Measurements from ENCODE around the gene TSPO.
"Not testable (repeated sequence)": the region's sequence is repeated elsewhere in the genome, so short reads cannot be mapped to it uniquely, and the experiment has no call there.

TSPO gene

GRCh38 chr22:43133401-43133800 lies 18.0 kb upstream of the TSPO start:
- Histone ChIP-seq H3K9me3 (ENCODE audit: control insufficient read depth in 2 of 2, low read length in 2 of 2) (peaks cover 0 to 3% of the 10 kb centered on the region in 2 donors), H3K9ac (ENCODE audit: low read length in 2 of 2) (no peak overlapping the region), H3K27me3 (ENCODE audit: control insufficient read depth in 1 of 2, insufficient read depth in 2 of 2, low read length in 2 of 2) (no peaks in the 10 kb centered on the region), H3K27ac (ENCODE audit: low read length) (no peak overlapping the region), H3K4me1 (ENCODE audit: control insufficient read depth, insufficient read depth, low read length) (peaks cover 6% of the 10 kb centered on the region), H3K4me3 (ENCODE audit: low read length in 2 of 2) (no peak overlapping the region), H3K36me3 (ENCODE audit: control insufficient read depth in 2 of 2, insufficient read depth in 2 of 2, low read length in 2 of 2) (peaks cover 26 to 31% of the 10 kb centered on the region in 2 donors)

DNA sequence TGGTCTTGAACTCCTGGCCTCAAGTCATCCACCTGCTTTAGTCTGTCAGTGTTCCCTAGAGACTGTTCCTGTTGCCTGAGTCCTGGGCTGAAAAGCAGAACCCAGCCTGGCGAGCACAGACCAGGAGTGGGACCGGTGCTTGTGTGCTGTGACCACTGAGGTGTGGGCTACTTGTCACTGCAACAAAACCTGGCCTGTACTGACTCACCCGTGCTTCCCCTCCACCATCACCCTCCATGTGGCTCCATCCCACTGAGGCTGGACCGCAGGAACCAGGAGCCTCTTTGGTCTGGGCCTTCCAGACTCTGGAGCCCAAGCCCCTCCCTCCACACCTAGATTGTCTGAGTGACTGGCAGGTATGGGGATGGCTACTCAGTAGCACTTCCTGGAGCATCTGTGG lies 16.8 kb upstream of the TSPO start:
- no peak overlapping the region for H3K4me3 ChIP-seq (ENCODE audit: low read length in 2 of 2)
- peaks cover 6% of the 10 kb centered on the region for H3K4me1 ChIP-seq (ENCODE audit: control insufficient read depth, insufficient read depth, low read length)
- H3K27ac ChIP-seq (ENCODE audit: low read length) = no peak overlapping the region
- no peak overlapping the region for H3K9ac ChIP-seq (ENCODE audit: low read length in 2 of 2)
- H3K36me3 ChIP-seq (ENCODE audit: control insufficient read depth in 2 of 2, insufficient read depth in 2 of 2, low read length in 2 of 2) = peaks cover 28 to 39% of the 10 kb centered on the region in 2 donors
- peaks cover 0 to 3% of the 10 kb centered on the region in 2 donors for H3K9me3 ChIP-seq (ENCODE audit: control insufficient read depth in 2 of 2, low read length in 2 of 2)
- H3K27me3 ChIP-seq (ENCODE audit: control insufficient read depth in 1 of 2, insufficient read depth in 2 of 2, low read length in 2 of 2) = no peaks in the 10 kb centered on the region

- Histone ChIP-seq H3K27me3 (ENCODE audit: control insufficient read depth in 1 of 2, insufficient read depth in 2 of 2, low read length in 2 of 2) (no peaks in the 10 kb centered on the region), H3K9ac (ENCODE audit: low read length in 2 of 2) (no peak overlapping the region), H3K36me3 (ENCODE audit: control insufficient read depth in 2 of 2, insufficient read depth in 2 of 2, low read length in 2 of 2) (peaks cover 35 to 49% of the 10 kb centered on the region in 2 donors), H3K9me3 (ENCODE audit: control insufficient read depth in 2 of 2, low read length in 2 of 2) (peaks cover 0 to 3% of the 10 kb centered on the region in 2 donors), H3K4me3 (ENCODE audit: low read length in 2 of 2) (no peak overlapping the region), H3K27ac (ENCODE audit: low read length) (no peak overlapping the region), H3K4me1 (ENCODE audit: control insufficient read depth, insufficient read depth, low read length) (peaks cover 6% of the 10 kb centered on the region)
Observed at GRCh38 chr22:43135565-43135964, 15.8 kb upstream of the TSPO start.

GRCh38 chr22:43136255-43136654 lies 15.1 kb upstream of the TSPO start:
- Histone ChIP-seq H3K4me3 (ENCODE audit: low read length in 2 of 2) (no peak overlapping the region), H3K27me3 (ENCODE audit: control insufficient read depth in 1 of 2, insufficient read depth in 2 of 2, low read length in 2 of 2) (no peaks in the 10 kb centered on the region), H3K9me3 (ENCODE audit: control insufficient read depth in 2 of 2, low read length in 2 of 2) (peaks cover 0 to 3% of the 10 kb centered on the region in 2 donors), H3K27ac (ENCODE audit: low read length) (no peak overlapping the region), H3K36me3 (ENCODE audit: control insufficient read depth in 2 of 2, insufficient read depth in 2 of 2, low read length in 2 of 2) (peaks cover 40 to 49% of the 10 kb centered on the region in 2 donors), H3K9ac (ENCODE audit: low read length in 2 of 2) (no peak overlapping the region), H3K4me1 (ENCODE audit: control insufficient read depth, insufficient read depth, low read length) (peaks cover 12% of the 10 kb centered on the region)

GRCh38 chr22:43136801-43137200 lies 14.6 kb upstream of the TSPO start:
- H3K4me1 ChIP-seq (ENCODE audit: control insufficient read depth, insufficient read depth, low read length) = peaks cover 12% of the 10 kb centered on the region
- H3K4me3 ChIP-seq (ENCODE audit: low read length in 2 of 2) = no peak overlapping the region
- H3K36me3 ChIP-seq (ENCODE audit: control insufficient read depth in 2 of 2, insufficient read depth in 2 of 2, low read length in 2 of 2) = peaks cover 40 to 49% of the 10 kb centered on the region in 2 donors
- no peak overlapping the region for H3K9ac ChIP-seq (ENCODE audit: low read length in 2 of 2)
- H3K9me3 ChIP-seq (ENCODE audit: control insufficient read depth in 2 of 2, low read length in 2 of 2) = peaks cover 0 to 3% of the 10 kb centered on the region in 2 donors
- H3K27ac ChIP-seq (ENCODE audit: low read length) = no peak overlapping the region
- H3K27me3 ChIP-seq (ENCODE audit: control insufficient read depth in 1 of 2, insufficient read depth in 2 of 2, low read length in 2 of 2) = no peaks in the 10 kb centered on the region

DNA sequence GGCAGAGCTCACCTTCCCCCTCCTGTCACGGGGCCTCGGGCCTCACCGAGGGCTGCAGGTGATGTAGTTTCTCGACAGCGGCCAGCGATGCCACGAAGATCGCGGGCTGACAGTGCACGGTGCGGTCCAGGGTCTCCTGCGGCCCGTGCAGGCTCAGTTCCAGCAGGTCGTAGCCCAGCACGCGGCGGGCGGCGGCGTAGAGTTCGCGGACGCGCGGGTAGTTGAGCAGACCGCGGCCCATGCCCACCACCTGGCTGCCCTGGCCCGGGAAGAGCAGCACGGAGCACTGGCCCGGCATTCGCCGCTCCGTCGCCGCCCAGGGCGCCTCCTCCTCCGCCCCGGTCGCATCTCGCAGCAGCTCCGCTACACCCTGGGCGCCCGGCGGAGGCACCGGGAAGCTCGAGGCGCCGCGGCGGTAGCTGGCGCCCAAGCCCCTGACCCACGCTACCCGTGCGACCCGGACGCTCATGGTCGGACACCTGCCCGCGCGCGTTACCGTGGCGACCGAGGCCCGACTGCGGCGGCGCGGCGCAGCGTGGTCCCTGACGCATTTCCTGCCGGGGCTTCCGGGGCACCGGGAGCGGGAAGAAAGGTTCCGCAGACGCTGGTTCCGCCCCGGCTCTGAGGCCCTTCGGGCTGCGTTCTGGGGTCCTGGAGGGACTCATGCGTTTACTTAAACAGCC lies 8.3 kb upstream of the TSPO start, which contains the start of gene MCAT:
Gene MCAT (minus strand): TSS at position 519 of the 683 bp plus-strand sequence. CDS start 50 bp downstream, at position 469.
- peaks cover 20% of the 10 kb centered on the region for H3K4me1 ChIP-seq (ENCODE audit: control insufficient read depth, insufficient read depth, low read length)
- peaks cover 17 to 21% of the 10 kb centered on the region in 2 donors for H3K36me3 ChIP-seq (ENCODE audit: control insufficient read depth in 2 of 2, insufficient read depth in 2 of 2, low read length in 2 of 2)
- H3K27ac ChIP-seq (ENCODE audit: low read length) = peak within 1 kb of the TSS; percentile 49
- peak within 1 kb of the TSS; percentile 75 to 78 for H3K9ac ChIP-seq (ENCODE audit: low read length in 2 of 2)
- no peaks in the 10 kb centered on the region for H3K9me3 ChIP-seq (ENCODE audit: control insufficient read depth in 2 of 2, low read length in 2 of 2)
- no peaks in the 10 kb centered on the region for H3K27me3 ChIP-seq (ENCODE audit: control insufficient read depth in 1 of 2, insufficient read depth in 2 of 2, low read length in 2 of 2)
- H3K4me3 ChIP-seq (ENCODE audit: low read length in 2 of 2) = peak within 1 kb of the TSS; percentile 90 to 95

GRCh38 chr22:43144949-43145348 lies 6.4 kb upstream of the TSPO start:
- Histone ChIP-seq H3K9me3 (ENCODE audit: control insufficient read depth in 2 of 2, low read length in 2 of 2) (no peaks in the 10 kb centered on the region), H3K36me3 (ENCODE audit: control insufficient read depth in 2 of 2, insufficient read depth in 2 of 2, low read length in 2 of 2) (peaks cover 6 to 11% of the 10 kb centered on the region in 2 donors), H3K4me3 (ENCODE audit: low read length in 2 of 2) (no peak overlapping the region), H3K27ac (ENCODE audit: low read length) (no peak overlapping the region), H3K9ac (ENCODE audit: low read length in 2 of 2) (no peak overlapping the region), H3K4me1 (ENCODE audit: control insufficient read depth, insufficient read depth, low read length) (peaks cover 20% of the 10 kb centered on the region), H3K27me3 (ENCODE audit: control insufficient read depth in 1 of 2, insufficient read depth in 2 of 2, low read length in 2 of 2) (no peaks in the 10 kb centered on the region)

GRCh38 chr22:43145371-43145770 lies 6.0 kb upstream of the TSPO start:
- H3K9ac ChIP-seq (ENCODE audit: low read length in 2 of 2) = not testable (repeated sequence)

GRCh38 chr22:43146332-43146731 lies 5.0 kb upstream of the TSPO start:
- H3K9ac ChIP-seq (ENCODE audit: low read length in 2 of 2); H3K27me3 ChIP-seq (ENCODE audit: control insufficient read depth in 1 of 2, insufficient read depth in 2 of 2, low read length in 2 of 2); H3K9me3 ChIP-seq (ENCODE audit: control insufficient read depth in 2 of 2, low read length in 2 of 2); H3K27ac ChIP-seq (ENCODE audit: low read length); H3K36me3 ChIP-seq (ENCODE audit: control insufficient read depth in 2 of 2, insufficient read depth in 2 of 2, low read length in 2 of 2); H3K4me3 ChIP-seq (ENCODE audit: low read length in 2 of 2): not testable (repeated sequence)
- H3K4me1 ChIP-seq (ENCODE audit: control insufficient read depth, insufficient read depth, low read length) = peaks cover 19% of the 10 kb centered on the region

More at GRCh38 chr22:43145371-43145770, 6.0 kb upstream of the TSPO start:
- H3K36me3 ChIP-seq (ENCODE audit: control insufficient read depth in 2 of 2, insufficient read depth in 2 of 2, low read length in 2 of 2); H3K27ac ChIP-seq (ENCODE audit: low read length); H3K27me3 ChIP-seq (ENCODE audit: control insufficient read depth in 1 of 2, insufficient read depth in 2 of 2, low read length in 2 of 2); H3K9me3 ChIP-seq (ENCODE audit: control insufficient read depth in 2 of 2, low read length in 2 of 2); H3K4me3 ChIP-seq (ENCODE audit: low read length in 2 of 2): not testable (repeated sequence)
- peaks cover 20% of the 10 kb centered on the region for H3K4me1 ChIP-seq (ENCODE audit: control insufficient read depth, insufficient read depth, low read length)

DNA sequence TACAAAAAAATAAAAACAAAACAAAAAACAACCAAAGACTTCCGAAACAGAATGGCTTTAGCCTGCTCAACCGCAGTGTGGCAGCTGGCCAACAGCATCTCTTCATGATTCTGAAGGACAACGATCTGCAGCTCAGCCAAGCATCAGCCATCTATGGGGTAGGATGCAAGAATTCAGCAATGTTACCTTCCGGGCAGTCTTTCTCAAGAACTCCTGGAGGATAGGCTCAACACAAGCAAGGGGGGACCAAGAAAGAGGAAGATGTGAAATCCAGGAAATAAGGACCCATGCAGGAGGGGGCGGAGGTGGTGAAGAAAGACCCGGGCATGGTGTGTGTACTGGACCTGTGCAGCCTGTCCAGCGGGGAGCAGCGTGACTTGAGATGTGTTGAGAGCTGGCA lies 3.5 kb upstream of the TSPO start:
- H3K27ac ChIP-seq (ENCODE audit: low read length) = no peak overlapping the region
- H3K9me3 ChIP-seq (ENCODE audit: control insufficient read depth in 2 of 2, low read length in 2 of 2) = no peaks in the 10 kb centered on the region
- H3K27me3 ChIP-seq (ENCODE audit: control insufficient read depth in 1 of 2, insufficient read depth in 2 of 2, low read length in 2 of 2) = no peaks in the 10 kb centered on the region
- H3K4me1 ChIP-seq (ENCODE audit: control insufficient read depth, insufficient read depth, low read length) = peaks cover 21% of the 10 kb centered on the region
- no peak overlapping the region for H3K9ac ChIP-seq (ENCODE audit: low read length in 2 of 2)
- no peaks in the 10 kb centered on the region for H3K36me3 ChIP-seq (ENCODE audit: control insufficient read depth in 2 of 2, insufficient read depth in 2 of 2, low read length in 2 of 2)
- no peak overlapping the region for H3K4me3 ChIP-seq (ENCODE audit: low read length in 2 of 2)

GRCh38 chr22:43148581-43148980 lies 2.8 kb upstream of the TSPO start:
- no peaks in the 10 kb centered on the region for H3K27me3 ChIP-seq (ENCODE audit: control insufficient read depth in 1 of 2, insufficient read depth in 2 of 2, low read length in 2 of 2)
- H3K36me3 ChIP-seq (ENCODE audit: control insufficient read depth in 2 of 2, insufficient read depth in 2 of 2, low read length in 2 of 2) = no peaks in the 10 kb centered on the region
- peaks cover 21% of the 10 kb centered on the region for H3K4me1 ChIP-seq (ENCODE audit: control insufficient read depth, insufficient read depth, low read length)
- no peak overlapping the region for H3K27ac ChIP-seq (ENCODE audit: low read length)
- no peak overlapping the region for H3K9ac ChIP-seq (ENCODE audit: low read length in 2 of 2)
- H3K9me3 ChIP-seq (ENCODE audit: control insufficient read depth in 2 of 2, low read length in 2 of 2) = no peaks in the 10 kb centered on the region
- H3K4me3 ChIP-seq (ENCODE audit: low read length in 2 of 2) = no peak overlapping the region

Data from stomach smooth muscle (tissue), 2 donors.